HL-60 (cell line): Measurements from ENCODE around the gene KRTAP22-1.

Experiments used
- DNase-seq, 2 experiments: peaks; one replicate each; pipeline ENCODE4 v3.0.0-alpha.2; 2010 to 2020; ENCODE audit warnings: low read depth in 1 of 2, low spot score in 1 of 2
- H3K27ac ChIP-seq: fragments of 250-450 bp; sonication (Bioruptor Pico); replicated peaks from 2 replicates; pipeline ENCODE4 v1.5.1; 2020; ENCODE audit warnings: mild to moderate bottlenecking, moderate library complexity
- H3K27me3 ChIP-seq: fragments of 250-450 bp; sonication (Bioruptor Pico); 2 replicates; pipeline ENCODE4 v1.5.1; 2021; ENCODE audit warnings: mild to moderate bottlenecking, moderate library complexity; ENCODE audit not compliant: insufficient read depth, poor library complexity, severe bottlenecking
- H3K4me3 ChIP-seq: replicated peaks from 2 replicates; pipeline ENCODE4 v1.5.1; 2011; ENCODE audit warnings: mild to moderate bottlenecking, control low read depth, low read length; ENCODE audit not compliant: insufficient read depth
- CTCF ChIP-seq: IDR thresholded peaks from one replicate; pipeline ENCODE4 v1.5.1; 2011; ENCODE audit warnings: low read length, control low read depth, inconsistent platforms; ENCODE audit not compliant: insufficient read depth
- GABPA ChIP-seq: IDR thresholded peaks from 2 replicates; pipeline ENCODE4 v1.6.1; 2012; ENCODE audit warnings: low read depth
- POLR2AphosphoS5 ChIP-seq: IDR thresholded peaks from 2 replicates; pipeline ENCODE4 v1.6.1; 2012; ENCODE audit warnings: low read depth
- SPI1 ChIP-seq: IDR thresholded peaks from 2 replicates; pipeline ENCODE4 v1.6.1; 2012; ENCODE audit warnings: low read depth, mild to moderate bottlenecking, borderline replicate concordance
- TF ChIP-seq, protein P1 (sequence below): IDR thresholded peaks from 2 replicates; pipeline ENCODE4 v1.6.1; 2012; ENCODE audit warnings: low read depth; ENCODE audit not compliant: insufficient replicate concordance

KRTAP22-1 gene

DNA sequence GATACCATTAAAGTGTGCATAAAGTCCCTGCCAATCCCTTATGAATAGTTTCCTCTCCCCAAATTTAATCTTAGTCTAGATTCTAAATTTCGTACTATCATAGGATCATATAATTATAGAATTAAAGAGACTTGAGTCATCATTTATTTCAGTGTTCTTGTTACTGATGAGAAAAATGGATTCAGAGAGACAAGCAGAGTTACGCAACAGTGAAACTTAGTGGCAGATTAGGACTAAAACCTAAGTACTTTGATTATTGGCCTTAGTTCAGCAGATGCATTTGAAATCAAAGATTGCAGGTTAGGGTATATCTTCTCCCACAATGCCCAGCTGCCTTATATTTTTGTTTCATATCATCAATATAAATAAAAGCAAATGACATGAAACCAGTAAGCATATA is 38.9 kb upstream of the KRTAP22-1 start:
- TF ChIP-seq, protein P1, sequence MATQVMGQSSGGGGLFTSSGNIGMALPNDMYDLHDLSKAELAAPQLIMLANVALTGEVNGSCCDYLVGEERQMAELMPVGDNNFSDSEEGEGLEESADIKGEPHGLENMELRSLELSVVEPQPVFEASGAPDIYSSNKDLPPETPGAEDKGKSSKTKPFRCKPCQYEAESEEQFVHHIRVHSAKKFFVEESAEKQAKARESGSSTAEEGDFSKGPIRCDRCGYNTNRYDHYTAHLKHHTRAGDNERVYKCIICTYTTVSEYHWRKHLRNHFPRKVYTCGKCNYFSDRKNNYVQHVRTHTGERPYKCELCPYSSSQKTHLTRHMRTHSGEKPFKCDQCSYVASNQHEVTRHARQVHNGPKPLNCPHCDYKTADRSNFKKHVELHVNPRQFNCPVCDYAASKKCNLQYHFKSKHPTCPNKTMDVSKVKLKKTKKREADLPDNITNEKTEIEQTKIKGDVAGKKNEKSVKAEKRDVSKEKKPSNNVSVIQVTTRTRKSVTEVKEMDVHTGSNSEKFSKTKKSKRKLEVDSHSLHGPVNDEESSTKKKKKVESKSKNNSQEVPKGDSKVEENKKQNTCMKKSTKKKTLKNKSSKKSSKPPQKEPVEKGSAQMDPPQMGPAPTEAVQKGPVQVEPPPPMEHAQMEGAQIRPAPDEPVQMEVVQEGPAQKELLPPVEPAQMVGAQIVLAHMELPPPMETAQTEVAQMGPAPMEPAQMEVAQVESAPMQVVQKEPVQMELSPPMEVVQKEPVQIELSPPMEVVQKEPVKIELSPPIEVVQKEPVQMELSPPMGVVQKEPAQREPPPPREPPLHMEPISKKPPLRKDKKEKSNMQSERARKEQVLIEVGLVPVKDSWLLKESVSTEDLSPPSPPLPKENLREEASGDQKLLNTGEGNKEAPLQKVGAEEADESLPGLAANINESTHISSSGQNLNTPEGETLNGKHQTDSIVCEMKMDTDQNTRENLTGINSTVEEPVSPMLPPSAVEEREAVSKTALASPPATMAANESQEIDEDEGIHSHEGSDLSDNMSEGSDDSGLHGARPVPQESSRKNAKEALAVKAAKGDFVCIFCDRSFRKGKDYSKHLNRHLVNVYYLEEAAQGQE, result no peak
- no peak for TF ChIP-seq CTCF
- TF ChIP-seq SPI1, result no peak
- no peak for TF ChIP-seq GABPA
- no peak for TF ChIP-seq POLR2AphosphoS5
- DNase-seq, result no peak
- Histone ChIP-seq H3K27ac (no peak overlapping the region), H3K27me3 (no peaks in the 10 kb centered on the region), H3K4me3 (no peak overlapping the region)

- no peak for TF ChIP-seq GABPA
- TF ChIP-seq SPI1, result no peak
- TF ChIP-seq, protein P1, result no peak
- no peak for TF ChIP-seq CTCF
- no peak for TF ChIP-seq POLR2AphosphoS5
These were observed 37.8 kb upstream of the KRTAP22-1 start for GRCh38 chr21:30563072-30563471.

DNA sequence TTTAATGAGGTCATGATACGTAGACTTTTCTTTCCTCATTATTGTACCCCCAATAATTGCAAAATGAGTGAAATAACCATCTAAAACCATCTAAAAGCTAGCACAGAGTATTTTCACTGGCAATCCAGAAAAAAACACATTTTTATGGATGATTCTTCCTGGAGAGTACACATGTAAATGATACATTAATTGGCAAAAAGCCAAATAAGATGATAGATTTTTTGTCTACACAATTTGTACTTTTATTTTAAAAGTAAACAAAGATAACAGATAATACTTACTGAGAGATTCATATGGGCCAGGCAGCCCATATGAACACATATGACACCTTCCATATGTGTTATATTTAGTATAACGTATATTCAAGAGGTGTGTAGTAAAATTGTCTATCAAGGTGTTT is 37.3 kb upstream of the KRTAP22-1 start:
- H3K4me3 ChIP-seq, result no peak overlapping the region
- no peak overlapping the region for H3K27ac ChIP-seq
- DNase-seq, result no peak
- no peaks in the 10 kb centered on the region for H3K27me3 ChIP-seq
- no peak for TF ChIP-seq CTCF
- no peak for TF ChIP-seq SPI1

More at GRCh38 chr21:30563072-30563471, 37.8 kb upstream of the KRTAP22-1 start:
- Histone ChIP-seq H3K27me3 (no peaks in the 10 kb centered on the region), H3K4me3 (no peak overlapping the region), H3K27ac (no peak overlapping the region)
- DNase-seq, result no peak

- no peaks in the 10 kb centered on the region for H3K27me3 ChIP-seq
- TF ChIP-seq CTCF, result no peak
- TF ChIP-seq, protein P1, result no peak
- no peak for TF ChIP-seq GABPA
- TF ChIP-seq POLR2AphosphoS5, result no peak
- TF ChIP-seq SPI1, result no peak
- no peak overlapping the region for H3K4me3 ChIP-seq
- no peak for DNase-seq
- H3K27ac ChIP-seq, result no peak overlapping the region
These were observed 33.3 kb upstream of the KRTAP22-1 start for GRCh38 chr21:30567617-30568016.
